CD4-positive, alpha-beta T cell (primary cell): ENCODE results near the gene FUS. TPM values are rescaled to one million over a fixed set of nuclear protein-coding genes. Genes with fewer than 3 reads are reported as not detected.
A peak's percentile ranks its signal among the peaks of the same experiment; 100 is the strongest.
"Not testable (repeated sequence)": the region's sequence is repeated elsewhere in the genome, so short reads cannot be mapped to it uniquely, and the experiment has no call there.

Source experiments
- ATAC-seq: fragments of 200-7000 bp; cut with Tn5 transposase; one replicate; pipeline ENCODE4 v1.10.0; 2022; ENCODE audit warnings: mild to moderate bottlenecking; ENCODE audit not compliant: poor library complexity
- CTCF ChIA-PET: fragments of 350-600 bp; sonication (Branson Sonifier 250); formaldehyde crosslinking; loops from one replicate; lab custom pipeline; 2021; ENCODE audit warnings: antibody characterized with exemption, inconsistent platforms; lab: Charles Lee
- POLR2A ChIA-PET: fragments of 350-600 bp; sonication (Branson Sonifier 250); formaldehyde crosslinking; loops from one replicate; lab custom pipeline; 2021; ENCODE audit warnings: antibody characterized with exemption, inconsistent platforms; lab: Charles Lee
- DNase-seq, 14 experiments: peaks; one replicate each; pipeline ENCODE4 v3.0.0-alpha.2; 2013 to 2020; ENCODE audit warnings: mixed read lengths in 2 of 14
- H3K27ac ChIP-seq, 2 donors: one replicate each; pipeline versions ENCODE4 v1.5.1 to v1.7.0; 2013; ENCODE audit warnings: low read length in 2 of 2, low read depth in 1 of 2, mild to moderate bottlenecking in 1 of 2
- H3K27me3 ChIP-seq, 2 experiments: 1 replicate in 1 of 2; 2 replicates in 1 of 2; pipeline versions ENCODE4 v1.6.1 to v1.7.0; 2013; ENCODE audit warnings: low read length in 2 of 2, control low read depth in 1 of 2, mild to moderate bottlenecking in 1 of 2, moderate library complexity in 1 of 2; ENCODE audit not compliant: insufficient read depth in 2 of 2, control insufficient read depth in 1 of 2
- H3K36me3 ChIP-seq: one replicate; pipeline ENCODE4 v1.6.1; 2013; ENCODE audit warnings: low read length, control low read depth; ENCODE audit not compliant: insufficient read depth
- H3K4me1 ChIP-seq: one replicate; pipeline ENCODE4 v1.6.1; 2013; ENCODE audit warnings: low read length, control low read depth; ENCODE audit not compliant: insufficient read depth
- H3K4me3 ChIP-seq: one replicate; pipeline ENCODE4 v1.5.1; 2013; ENCODE audit warnings: mild to moderate bottlenecking, low read length, moderate library complexity
- H3K9me3 ChIP-seq, 2 experiments: 1 replicate in 1 of 2; 2 replicates in 1 of 2; pipeline versions ENCODE4 v1.6.1 to v1.7.0; 2013; ENCODE audit warnings: low read length in 2 of 2, mild to moderate bottlenecking in 2 of 2, control low read depth in 1 of 2, moderate library complexity in 1 of 2; ENCODE audit not compliant: control insufficient read depth in 1 of 2, insufficient read depth in 1 of 2
- H3K27ac Mint-ChIP-seq: one replicate; pipeline ENCODE4 v1.8.0; 2020; ENCODE audit warnings: mixed read lengths
- H3K27me3 Mint-ChIP-seq: one replicate; pipeline ENCODE4 v1.8.0; 2021; ENCODE audit warnings: mixed read lengths
- H3K36me3 Mint-ChIP-seq: one replicate; pipeline ENCODE4 v1.8.0; 2021; ENCODE audit warnings: low read depth, mixed read lengths
- H3K4me1 Mint-ChIP-seq: one replicate; pipeline ENCODE4 v1.8.0; 2021; ENCODE audit warnings: low read depth, mixed read lengths
- H3K4me3 Mint-ChIP-seq: one replicate; pipeline ENCODE4 v1.8.0; 2020; ENCODE audit warnings: mild to moderate bottlenecking, mixed read lengths
- H3K9me3 Mint-ChIP-seq: one replicate; pipeline ENCODE4 v1.8.0; 2020; ENCODE audit warnings: mixed read lengths
- CTCF ChIP-seq: fragments of 200-600 bp; IDR thresholded peaks from one replicate; pipeline ENCODE4 v1.8.0; 2022; ENCODE audit warnings: antibody characterized with exemption, mild to moderate bottlenecking
- intact Hi-C, 2 experiments: fragments of 100-400 bp; cut with DNase I in 1 of 2; cut with micrococcal nuclease in 1 of 2; formaldehyde crosslinking; loops; one replicate each; pipeline versions ENCODE4 v1.15.1 to v1.9.0; 2023 to 2025; cut with DNase I, micrococcal nuclease
- total RNA-seq, 174 experiments: library from RNA in 2 of 174; stranded (reverse) in 2 of 174; gene quantifications; one replicate each; pipeline ENCODE4 v1.2.3 and lab custom pipeline; 2021 to 2026

Gene FUS
- total RNA-seq, 2 experiments from 2014 or later: 699 to 733 TPM

GRCh38 chr16:31149332-31149731 is 30.6 kb upstream of the FUS start:
- ChIA-PET CTCF (no interaction called here), POLR2A (no interaction called here)
- no peak overlapping the region for H3K4me3 Mint-ChIP-seq
- no peaks in the 10 kb centered on the region for H3K4me1 Mint-ChIP-seq
- H3K36me3 Mint-ChIP-seq: no peaks in the 10 kb centered on the region
- H3K27me3 Mint-ChIP-seq: peaks cover 8% of the 10 kb centered on the region
- H3K27ac ChIP-seq: no peak overlapping the region
- no peaks in the 10 kb centered on the region for H3K27me3 ChIP-seq
- peaks cover 3% of the 10 kb centered on the region for H3K4me1 ChIP-seq
- no peaks in the 10 kb centered on the region for H3K9me3 Mint-ChIP-seq
- no peaks in the 10 kb centered on the region for H3K36me3 ChIP-seq
- no peaks in the 10 kb centered on the region for H3K9me3 ChIP-seq
- DNase-seq: no peak
- no peak for ATAC-seq
- intact Hi-C loops: loop anchor here in 1 of 2 experiments (10.0 kb wide), 1 partner anchor 55 kb away; the partner anchor contains the start of gene PYCARD
- H3K4me3 ChIP-seq: no peak overlapping the region
- no peak overlapping the region for H3K27ac Mint-ChIP-seq
- TF ChIP-seq CTCF: no peak

DNA sequence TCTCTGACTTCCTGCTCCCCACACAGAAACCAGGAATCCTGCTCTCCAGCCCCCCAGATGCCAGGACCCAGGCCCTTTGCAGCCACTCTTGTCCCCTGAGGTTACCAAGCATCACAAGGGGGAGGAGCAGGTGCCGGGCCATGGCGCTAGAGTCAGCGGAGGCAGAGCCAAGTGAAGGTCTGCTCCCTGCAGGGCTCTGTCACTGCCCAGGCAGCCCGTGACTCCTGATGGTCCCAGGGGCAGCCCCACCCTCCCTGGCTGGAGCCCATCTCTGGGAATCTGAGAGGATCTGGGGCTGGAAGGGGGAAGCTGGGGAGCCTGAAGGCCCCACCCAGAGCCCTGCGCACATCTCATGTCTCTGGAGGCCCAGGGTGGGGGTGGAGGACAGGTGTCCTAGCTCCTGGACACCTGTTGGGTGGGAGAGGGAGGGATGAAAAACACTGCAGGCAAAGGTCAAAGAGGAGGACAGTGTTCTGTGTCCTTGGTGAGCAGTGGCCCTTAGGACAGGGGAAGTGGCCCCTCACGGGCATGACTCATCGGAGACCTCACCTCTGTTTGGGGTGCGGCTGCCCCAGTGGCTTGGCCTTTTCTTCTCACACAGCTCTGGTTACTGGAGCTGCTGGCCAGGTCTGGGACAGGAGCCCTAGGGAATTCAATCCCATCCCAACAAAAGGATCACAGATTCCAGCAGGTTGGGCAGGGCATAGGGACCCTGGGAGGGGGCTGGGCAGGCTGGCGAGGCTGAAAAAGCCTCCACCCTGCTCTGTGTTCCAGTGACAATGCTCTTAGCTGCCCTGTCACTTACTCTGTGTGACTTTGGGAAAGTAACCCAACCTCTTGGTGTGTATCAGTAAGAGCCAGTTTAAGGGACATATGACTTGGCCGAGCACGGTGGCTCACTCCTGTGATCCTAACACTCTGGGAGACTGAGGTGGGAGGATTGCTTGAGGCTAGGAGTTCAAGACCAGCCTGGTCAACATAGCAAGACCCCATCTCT is 29.7 kb upstream of the FUS start, which contains the start of gene PRSS36:
PRSS36 (minus strand) TSS at position 173 of the 997 bp plus-strand sequence; CDS start at position 142, 31 bp downstream.
- no peaks in the 10 kb centered on the region for H3K9me3 ChIP-seq
- no peak for TF ChIP-seq CTCF
- H3K27ac ChIP-seq: no peak within 1 kb of the TSS
- H3K4me1 Mint-ChIP-seq: no peaks in the 10 kb centered on the region
- H3K27me3 Mint-ChIP-seq: peaks cover 8% of the 10 kb centered on the region
- peak in 1 of 14 experiments; percentile 34 for DNase-seq
- H3K27me3 ChIP-seq: no peaks in the 10 kb centered on the region
- H3K36me3 ChIP-seq: no peaks in the 10 kb centered on the region
- ChIA-PET POLR2A (no interaction called here), CTCF (no interaction called here)
- intact Hi-C loops: loop anchor here in 1 of 2 experiments (10.0 kb wide), 1 partner anchor 55 kb away; the partner anchor contains the start of gene PYCARD
- H3K27ac Mint-ChIP-seq: no peak within 1 kb of the TSS
- ATAC-seq: no peak
- no peaks in the 10 kb centered on the region for H3K9me3 Mint-ChIP-seq
- H3K4me1 ChIP-seq: peaks cover 3% of the 10 kb centered on the region
- H3K4me3 ChIP-seq: no peak within 1 kb of the TSS
- no peak within 1 kb of the TSS for H3K4me3 Mint-ChIP-seq
- H3K36me3 Mint-ChIP-seq: no peaks in the 10 kb centered on the region

GRCh38 chr16:31150976-31151375 is 29.0 kb upstream of the FUS start:
- H3K4me1 ChIP-seq, H3K27me3 Mint-ChIP-seq, CTCF ChIA-PET, H3K27ac ChIP-seq, ATAC-seq, H3K9me3 ChIP-seq, H3K36me3 Mint-ChIP-seq, H3K4me3 ChIP-seq, H3K36me3 ChIP-seq, H3K27me3 ChIP-seq, H3K4me1 Mint-ChIP-seq, intact Hi-C loops, DNase-seq, H3K4me3 Mint-ChIP-seq, H3K27ac Mint-ChIP-seq, H3K9me3 Mint-ChIP-seq, POLR2A ChIA-PET: not testable (repeated sequence)
